HepG2 (cell line): ENCODE results near the gene ANKRD11. TPM values are rescaled to one million over a fixed set of nuclear protein-coding genes. Genes with fewer than 3 reads are reported as not detected.

Experiments
- DNMT3B ChIP-seq: conservative IDR thresholded peaks from 2 replicates; pipeline ENCODE4 v1.6.1; 2016; ENCODE audit warnings: missing biosample characterization, control low read depth
- KIAA2018 ChIP-seq: sonication (generic); formaldehyde crosslinking; IDR thresholded peaks from 2 replicates; pipeline ENCODE4 v1.5.0; 2020; ENCODE audit warnings: mild to moderate bottlenecking, missing genetic modification reagents, borderline replicate concordance
- PLSCR1 ChIP-seq: sonication (generic); formaldehyde crosslinking; IDR thresholded peaks from 2 replicates; pipeline ENCODE4 v1.5.0; 2020; ENCODE audit warnings: missing genetic modification reagents, mild to moderate bottlenecking, borderline replicate concordance
- polyA plus RNA-seq, 8 experiments: library from polyadenylated mRNA; depleted of rRNA in 3 of 8; stranded (reverse) in 7 of 8; unstranded in 1 of 8; fragments of >200 nt; fragmentation: Illumina TruSeq in 4 of 8; extraction: Trizol in 4 of 8; gene quantifications; 2 replicates each; pipeline versions ENCODE4 v1.2.1 to v1.2.3, GENCODE V29; 2011 to 2016; ENCODE audit warnings: low read depth in 4 of 8, missing spikeins in 1 of 8, mixed read lengths in 1 of 8; ENCODE audit not compliant: insufficient read depth in 1 of 8
- total RNA-seq, 5 experiments: library from RNA; depleted of rRNA; stranded (reverse); fragments of >200 nt; fragmentation: Illumina TruSeq; extraction: Trizol; gene quantifications; 2 replicates each; pipeline ENCODE4 v1.2.3, GENCODE V29; 2016; ENCODE audit warnings: low read depth in 1 of 5

ANKRD11 gene
- total and polyA plus RNA-seq, 2 of the 13 experiments (the other 11 are each of a cell fraction or from before 2014, with no cell fraction given) = 21.4 to 38.4 TPM

- TF ChIP-seq KIAA2018 (CRISPR knock-in tag) (no peak), PLSCR1 (no peak), DNMT3B (CRISPR knock-in tag) (no peak)
- TF ChIP-seq, all 625 proteins: peak for 31
Measured at GRCh38 chr16:89443727-89444084, 46.7 kb downstream of the ANKRD11 start (continued).
